Adrenal gland (tissue), 5 donors: ENCODE data around the gene SMIM35.

Source experiments
- CTCF ChIP-seq, 6 experiments: fragments of 450-650 bp in 4 of 6; fragments of 200-600 bp in 2 of 6; sonication (generic) in 1 of 6; IDR thresholded peaks; 1 replicate in 5 of 6; 2 replicates in 1 of 6; pipeline versions ENCODE4 v1.5.1 to v1.8.0; 2016 to 2021; ENCODE audit warnings: antibody characterized with exemption in 6 of 6, mild to moderate bottlenecking in 2 of 6, moderate library complexity in 1 of 6
- POLR2A ChIP-seq, 2 donors: fragments of 450-650 bp; IDR thresholded peaks; one replicate each; pipeline ENCODE4 v1.6.1; 2017; ENCODE audit warnings: antibody characterized with exemption in 2 of 2, mild to moderate bottlenecking in 2 of 2, moderate library complexity in 1 of 2
- donor health status: DM: no; HTN: no; CAD: no.

- TF ChIP-seq POLR2A (IDR thresholded peaks at IDR 0.05) (no peak), CTCF (IDR thresholded peaks at IDR 0.05) (no peak)
Observed at GRCh38 chr11:118028626-118029025, 58.1 kb downstream of the SMIM35 start.
